GM04504 (cell line): Measurements from ENCODE around the gene FAM162A.

Experiments
- DNase-seq: peaks from one replicate; pipeline ENCODE4 v3.0.0-alpha.2; 2012; ENCODE audit warnings: low read depth

The FAM162A gene

GRCh38 chr3:122389197-122389596 is 5.2 kb downstream of the FAM162A start:
- DNase-seq = no peak

DNA sequence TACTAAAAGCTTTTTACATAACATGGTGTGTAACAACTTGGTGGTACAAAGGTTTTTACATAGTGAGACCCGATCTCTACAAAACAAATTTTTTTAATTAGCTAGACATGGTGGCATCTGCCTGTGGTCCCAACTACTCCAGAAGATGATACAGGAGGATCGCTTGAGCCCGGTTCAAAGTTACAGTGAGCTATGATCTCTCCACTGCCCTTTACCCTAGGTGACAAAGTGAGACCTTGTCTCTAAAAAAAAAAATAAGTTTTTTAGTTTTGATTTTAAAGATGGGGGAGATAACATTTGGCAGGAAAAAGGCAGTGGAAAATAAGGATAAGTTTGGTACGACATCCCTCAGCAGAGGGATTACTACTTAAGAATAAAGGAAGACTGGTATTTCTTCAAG is 5.9 kb downstream of the FAM162A start:
- DNase-seq = no peak

DNA sequence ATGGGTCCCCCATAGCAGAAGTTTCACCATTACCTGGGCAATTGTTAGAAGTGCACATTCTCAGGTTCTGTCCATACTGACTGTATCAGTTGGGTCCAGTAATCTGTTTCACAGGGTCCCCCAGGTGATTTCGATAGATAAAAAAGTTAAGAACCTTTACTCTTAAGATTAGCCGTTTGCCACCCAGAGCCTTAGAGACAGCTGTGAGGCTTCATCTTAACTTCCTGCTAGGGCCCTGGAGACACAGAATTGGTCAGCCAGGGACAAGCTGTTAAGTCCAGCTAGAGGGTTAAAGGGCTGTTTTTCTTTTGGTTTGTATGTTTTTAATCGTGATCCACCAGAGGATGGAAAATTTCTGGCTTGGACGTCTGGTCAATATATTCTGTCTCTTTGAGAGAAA is 6.7 kb downstream of the FAM162A start:
- DNase-seq = no peak

DNA sequence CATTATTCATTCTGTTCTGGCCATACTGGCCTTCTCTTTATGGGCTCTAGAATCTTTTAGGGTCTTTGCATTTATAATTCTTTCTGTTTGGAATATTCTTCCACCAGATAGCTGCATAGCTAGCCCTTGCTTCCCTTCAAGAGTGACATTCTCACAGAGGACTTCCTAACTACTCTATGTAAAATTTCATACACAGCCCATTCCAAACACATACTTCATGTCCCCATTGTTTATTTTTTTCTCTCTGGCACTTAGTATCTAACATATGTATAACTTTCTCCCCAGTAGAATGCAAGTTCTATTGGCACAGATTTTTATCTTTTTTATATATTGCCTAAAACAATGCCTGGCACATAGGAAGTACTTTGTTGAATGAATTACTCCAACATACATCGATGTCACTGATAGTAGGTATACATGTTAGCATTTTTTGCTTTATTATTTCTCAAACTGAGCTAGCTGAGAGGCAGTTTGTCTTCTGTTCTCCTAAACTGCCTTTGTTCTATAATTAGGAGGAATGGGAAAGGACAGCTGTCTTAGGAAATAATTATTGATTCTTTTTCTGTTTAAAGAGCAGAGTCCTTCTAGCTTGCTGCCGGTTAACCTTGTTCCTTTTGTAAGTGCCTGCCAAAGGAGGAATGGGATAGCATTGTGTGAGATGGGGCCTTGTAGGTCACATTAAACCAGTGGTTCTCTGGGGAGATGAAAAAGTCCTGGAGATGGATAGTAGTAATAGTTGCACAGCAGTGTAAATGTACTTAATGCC is 7.9 kb downstream of the FAM162A start:
- no peak for DNase-seq

GRCh38 chr3:122392868-122393844 is 9.2 kb downstream of the FAM162A start:
- DNase-seq = no peak

GRCh38 chr3:122394173-122394572 is 10.2 kb downstream of the FAM162A start:
- DNase-seq = no peak

- DNase-seq = no peak
These were observed 11.6 kb downstream of the FAM162A start for GRCh38 chr3:122395582-122395981.

DNA sequence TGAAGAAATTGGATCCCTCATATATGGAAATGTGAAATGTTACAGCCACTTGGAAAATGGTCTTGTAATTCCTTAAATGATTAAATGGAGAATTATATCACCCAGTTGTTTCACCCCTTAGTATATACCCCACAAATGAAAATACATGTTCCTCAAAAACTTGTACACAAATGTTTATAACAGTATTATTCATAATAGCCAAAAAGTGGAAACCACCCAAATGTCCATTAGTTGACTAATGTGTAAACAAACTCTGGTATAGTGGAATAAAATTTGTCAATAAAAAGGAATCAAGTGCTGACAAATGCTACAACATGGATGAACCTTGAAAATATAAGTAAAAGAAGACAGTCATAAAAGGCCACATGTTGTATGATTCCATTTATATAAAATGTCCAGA is 12.5 kb downstream of the FAM162A start:
- no peak for DNase-seq

- no peak for DNase-seq
These were observed 13.2 kb downstream of the FAM162A start for GRCh38 chr3:122397201-122397600.

DNA sequence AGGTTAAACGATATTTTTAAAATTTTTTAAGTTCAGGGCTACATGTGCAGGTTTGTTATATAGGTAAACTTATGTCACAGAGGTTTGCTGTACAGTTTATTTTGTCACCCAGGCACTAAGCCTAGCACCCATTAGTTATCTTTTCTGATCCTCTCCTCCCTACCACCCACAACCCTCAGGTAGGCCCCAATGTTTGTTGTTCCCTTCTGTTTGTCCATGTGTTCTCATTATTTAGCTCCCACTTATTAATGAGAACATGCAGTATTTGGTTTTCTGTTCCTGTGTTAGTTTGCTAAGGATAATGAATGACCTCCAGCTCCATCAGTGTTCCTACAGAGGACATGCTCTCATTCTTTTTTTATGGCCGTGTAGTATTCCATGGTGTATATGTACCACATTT is 14.9 kb downstream of the FAM162A start:
- no peak for DNase-seq

- no peak for DNase-seq
These were observed 19.5 kb downstream of the FAM162A start for GRCh38 chr3:122403489-122403888.

- DNase-seq = no peak
These were observed 21.0 kb downstream of the FAM162A start for GRCh38 chr3:122405015-122405414.

DNA sequence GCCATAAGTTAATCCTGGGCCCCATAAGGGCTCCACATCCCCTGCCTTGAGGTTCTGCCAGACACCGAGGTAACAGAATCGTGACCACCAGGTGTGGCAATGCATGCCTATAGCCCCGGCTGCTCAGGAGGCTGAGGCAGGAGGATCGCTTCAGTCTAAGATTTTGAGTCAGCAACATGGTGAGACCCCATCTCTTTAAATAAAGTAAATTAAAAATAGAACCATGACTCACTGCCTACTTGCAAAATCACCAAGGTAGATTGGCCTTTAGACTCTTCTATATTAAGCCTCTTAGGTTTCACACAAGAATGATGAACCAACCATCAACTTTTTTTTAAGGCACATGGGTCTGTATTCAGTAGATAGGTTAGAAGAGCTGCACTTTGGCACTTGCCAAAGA is 22.2 kb downstream of the FAM162A start:
- DNase-seq = no peak

- DNase-seq = no peak
These were observed 24.0 kb downstream of the FAM162A start for GRCh38 chr3:122407946-122408345.

GRCh38 chr3:122409446-122409845 is 25.5 kb downstream of the FAM162A start:
- no peak for DNase-seq

GRCh38 chr3:122410111-122410510 is 26.1 kb downstream of the FAM162A start:
- DNase-seq = no peak

GRCh38 chr3:122410639-122411038 is 26.7 kb downstream of the FAM162A start:
- no peak for DNase-seq

GRCh38 chr3:122414391-122414790 is 30.4 kb downstream of the FAM162A start:
- no peak for DNase-seq

GRCh38 chr3:122415104-122415744 is 31.2 kb downstream of the FAM162A start:
- no peak for DNase-seq

GRCh38 chr3:122415762-122416654 is 32.0 kb downstream of the FAM162A start, which contains the start of gene WDR5B:
Gene WDR5B, minus strand, starts transcription at chr3:122416062. Its CDS starts 534 bp downstream, at chr3:122415528.
- DNase-seq = peak; percentile 97

DNA sequence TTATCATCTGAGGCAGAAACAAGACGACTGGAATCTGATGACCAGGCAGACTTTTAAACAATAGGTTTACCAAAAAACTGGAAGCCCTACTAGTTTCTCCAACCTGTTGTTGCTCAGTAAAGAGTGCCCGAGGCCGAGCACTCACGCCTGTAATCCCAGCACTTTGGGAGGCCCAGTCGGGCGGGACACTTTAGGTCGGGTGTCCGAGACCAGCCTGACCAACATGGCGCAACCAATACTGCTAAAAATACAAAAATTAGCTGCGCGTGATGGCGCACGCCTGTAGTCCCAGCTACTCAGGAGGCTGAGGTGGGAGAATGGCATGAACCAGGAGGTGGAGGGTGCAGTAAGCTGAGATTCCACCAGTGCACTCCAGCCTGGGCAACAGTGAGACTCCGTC is 33.0 kb downstream of the FAM162A start:
- DNase-seq = no peak
